Activated T-cell treated with anti-CD3 and anti-CD28 coated beads for 48 hours (primary cell): Measurements from ENCODE around the gene TMEM238.

Source experiments
- DNase-seq: peaks from one replicate; pipeline ENCODE4 v3.0.0-alpha.2; 2020; ENCODE audit warnings: low read depth

Gene TMEM238

DNA sequence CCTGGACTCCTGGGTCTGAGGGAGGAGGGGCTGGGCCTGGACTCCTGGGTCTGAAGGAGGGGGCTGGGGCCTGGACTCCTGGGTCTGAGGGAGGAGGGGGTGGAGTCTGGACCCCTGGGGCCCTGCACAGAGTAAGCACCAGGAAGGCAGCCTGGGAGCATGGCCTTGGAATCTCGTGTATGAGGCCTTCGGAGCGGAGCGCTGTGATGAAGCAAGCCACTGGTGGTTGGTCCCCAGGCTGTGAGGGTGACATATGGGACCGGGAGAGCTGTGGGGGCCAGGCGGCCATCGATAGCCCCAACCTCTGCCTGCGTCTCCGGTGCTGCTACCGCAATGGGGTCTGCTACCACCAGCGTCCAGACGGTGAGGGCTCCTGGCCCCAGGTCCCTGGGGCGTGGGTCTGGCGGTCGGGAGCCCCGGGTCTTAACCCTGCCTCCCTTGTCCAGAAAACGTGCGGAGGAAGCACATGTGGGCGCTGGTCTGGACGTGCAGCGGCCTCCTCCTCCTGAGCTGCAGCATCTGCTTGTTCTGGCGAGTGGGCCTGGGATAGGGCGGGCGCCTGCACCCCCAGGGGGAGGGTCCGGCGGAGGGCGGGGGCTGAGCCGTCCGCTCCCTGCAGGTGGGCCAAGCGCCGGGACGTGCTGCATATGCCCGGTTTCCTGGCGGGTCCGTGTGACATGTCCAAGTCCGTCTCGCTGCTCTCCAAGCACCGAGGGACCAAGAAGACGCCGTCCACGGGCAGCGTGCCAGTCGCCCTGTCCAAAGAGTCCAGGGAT lies 6.5 kb downstream of the TMEM238 start:
- no peak for DNase-seq

- no peak for DNase-seq
Measured at GRCh38 chr19:55376241-55376933, 7.7 kb downstream of the TMEM238 start, which contains the start of gene TMEM190. TMEM190 (plus strand) TSS chr19:55376826; CDS start chr19:55376854, 28 bp downstream.

DNA sequence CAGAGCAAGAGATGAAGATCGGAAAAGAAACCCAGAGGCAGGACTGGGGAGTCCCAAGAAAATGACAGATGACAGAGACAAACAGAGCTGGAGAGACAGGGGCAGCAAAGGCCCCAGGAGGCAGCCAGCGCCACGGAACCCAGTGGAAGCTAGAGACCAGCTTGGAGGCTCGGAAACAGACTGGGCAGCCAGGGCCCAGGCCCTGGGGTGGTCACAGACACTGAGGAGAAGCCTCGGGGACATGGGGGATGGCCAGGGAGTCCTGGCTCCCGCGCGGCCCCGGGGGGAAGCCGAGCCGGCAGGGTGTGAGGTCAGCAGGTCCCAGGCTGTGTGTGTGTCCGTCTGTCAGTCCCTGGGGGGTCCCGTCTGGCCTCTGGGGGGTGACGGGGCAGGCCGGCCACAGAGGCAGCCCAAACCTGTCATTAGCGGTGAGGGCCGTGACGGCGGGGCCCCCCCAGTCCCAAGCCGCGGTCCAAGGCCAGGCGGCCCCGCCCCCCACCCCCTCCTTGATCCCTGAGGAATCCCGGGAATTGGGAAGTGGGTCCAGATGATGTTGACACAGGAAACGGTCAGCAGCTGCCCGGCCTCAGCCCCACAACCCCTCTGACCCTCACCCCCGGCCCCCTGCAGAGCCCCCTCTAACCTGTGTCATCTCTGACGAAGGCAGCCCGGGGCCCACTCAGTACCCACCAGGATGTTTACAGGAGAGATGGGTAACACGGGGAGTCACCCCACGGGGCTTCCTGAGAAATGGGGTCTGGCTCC lies 9.9 kb downstream of the TMEM238 start:
- DNase-seq, result no peak

DNA sequence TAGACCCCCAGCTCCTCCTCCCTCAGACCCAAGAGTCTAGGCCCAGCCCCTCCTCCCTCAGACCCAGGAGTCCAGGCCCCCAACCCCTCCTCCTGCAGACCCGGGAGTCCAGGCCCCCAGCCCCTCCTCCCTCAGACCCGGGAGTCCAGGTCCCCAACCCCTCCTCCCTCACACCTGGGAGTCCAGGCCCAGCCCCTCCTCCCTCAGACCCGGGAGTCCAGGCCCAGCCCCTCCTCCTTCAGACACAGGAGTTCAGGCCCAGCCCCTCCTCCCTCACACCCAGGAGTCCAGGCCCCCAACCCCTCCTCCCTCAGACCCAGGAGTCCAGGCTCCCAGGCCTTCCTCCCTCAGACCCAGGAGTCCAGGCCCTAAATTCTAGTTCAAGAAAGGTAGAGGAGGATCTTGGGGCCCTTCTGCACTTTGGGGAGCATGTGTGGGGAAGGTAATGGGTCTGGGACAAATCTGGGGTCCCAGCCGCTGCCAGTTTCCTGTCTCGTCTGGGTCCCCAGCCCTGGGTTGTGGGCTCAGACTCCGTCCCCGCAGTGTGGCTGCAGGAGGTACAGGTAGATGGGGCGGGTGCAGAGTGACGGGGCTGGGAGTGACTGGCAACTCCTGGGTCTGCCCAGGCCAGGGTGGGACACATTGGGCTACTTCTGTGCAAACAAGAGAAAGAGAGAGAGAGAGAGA lies 10.6 kb downstream of the TMEM238 start:
- DNase-seq, result no peak

DNA sequence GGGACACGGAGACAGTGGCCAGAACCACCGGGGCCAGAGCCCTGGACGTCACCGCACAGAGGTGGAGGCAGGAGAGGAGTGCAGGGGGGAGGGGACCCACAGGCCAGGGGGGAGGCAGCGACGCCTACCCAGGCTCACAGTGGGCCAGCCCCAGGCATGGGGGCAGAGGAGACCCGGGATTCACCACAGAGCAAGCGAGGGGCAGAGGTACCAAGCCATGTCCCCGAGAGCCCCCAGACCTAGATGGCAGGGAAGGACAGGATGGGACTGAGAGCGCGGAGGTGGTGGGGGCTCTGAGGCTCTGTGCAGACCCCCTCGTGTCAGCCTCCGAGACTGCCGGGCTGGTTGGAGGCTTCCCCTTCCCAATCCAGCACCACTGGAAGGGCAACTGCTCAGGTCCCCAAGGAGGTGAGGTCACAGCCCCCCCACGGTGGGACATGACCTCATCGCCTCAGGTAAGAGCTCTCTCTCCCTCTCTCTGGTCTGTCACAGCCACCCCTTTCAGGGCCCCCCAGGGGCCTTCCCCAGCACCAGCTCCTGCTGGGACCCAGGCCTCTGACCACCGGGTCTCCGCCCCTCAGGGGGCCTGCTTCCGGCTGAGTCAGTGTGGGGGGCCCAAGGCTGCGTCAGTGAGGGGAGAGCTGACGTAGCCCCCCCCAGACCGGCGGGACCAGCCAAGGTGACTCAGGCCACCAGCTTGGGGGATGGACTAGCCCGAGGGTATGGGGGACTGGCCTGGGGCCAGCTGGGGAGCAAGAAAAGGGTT lies 11.6 kb downstream of the TMEM238 start:
- DNase-seq, result peak; percentile 30

GRCh38 chr19:55370305-55370988 lies 13.6 kb downstream of the TMEM238 start, which contains the start of gene IL11:
IL11 (minus strand) TSS chr19:55370463; CDS start chr19:55370310, 153 bp downstream.
- DNase-seq, result no peak

GRCh38 chr19:55369653-55370304 lies 14.3 kb downstream of the TMEM238 start:
- peak; percentile 30 for DNase-seq

DNA sequence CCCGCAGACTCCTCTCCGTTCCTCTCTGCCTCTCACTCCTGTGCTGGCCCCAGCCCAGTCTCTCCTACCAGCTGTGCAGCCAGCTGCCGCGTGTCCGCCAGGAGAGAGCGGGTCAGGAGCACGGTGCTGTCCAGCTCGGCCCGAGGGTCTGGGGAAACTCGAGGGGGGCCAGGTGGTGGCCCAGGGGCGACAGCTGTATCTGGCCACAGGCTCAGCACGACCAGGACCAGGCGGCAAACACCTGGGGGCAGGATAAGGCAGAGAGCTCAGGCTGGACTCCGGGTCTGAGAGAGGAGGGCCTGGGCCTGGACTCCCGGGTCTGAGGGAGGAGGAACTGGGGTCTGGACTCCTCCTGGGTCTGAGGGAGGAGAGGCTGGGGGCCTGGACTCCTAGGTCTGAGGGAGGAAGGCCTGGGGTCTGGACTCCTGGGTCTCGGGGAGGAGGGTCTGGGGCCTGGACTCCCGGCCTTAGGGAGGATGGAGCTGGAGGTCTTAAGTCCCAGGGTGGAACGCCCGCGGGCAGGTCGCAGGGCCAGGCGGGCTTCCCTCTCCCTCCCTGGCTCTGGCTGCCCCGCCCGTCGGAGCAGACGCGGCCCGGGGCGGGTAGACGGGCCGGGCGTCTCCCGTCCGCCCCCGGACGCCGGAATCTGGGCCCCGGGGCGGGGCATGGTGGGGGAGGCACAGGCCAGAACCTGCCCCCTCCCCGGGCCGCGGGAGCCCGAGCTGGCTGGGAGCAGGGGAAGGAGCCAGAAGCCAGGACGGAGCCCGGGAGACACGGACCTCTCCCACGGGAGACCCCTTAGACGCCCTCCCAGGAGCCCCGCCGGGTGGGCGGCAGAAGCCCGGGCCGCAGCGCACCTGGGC lies 15.2 kb downstream of the TMEM238 start:
- no peak for DNase-seq

DNA sequence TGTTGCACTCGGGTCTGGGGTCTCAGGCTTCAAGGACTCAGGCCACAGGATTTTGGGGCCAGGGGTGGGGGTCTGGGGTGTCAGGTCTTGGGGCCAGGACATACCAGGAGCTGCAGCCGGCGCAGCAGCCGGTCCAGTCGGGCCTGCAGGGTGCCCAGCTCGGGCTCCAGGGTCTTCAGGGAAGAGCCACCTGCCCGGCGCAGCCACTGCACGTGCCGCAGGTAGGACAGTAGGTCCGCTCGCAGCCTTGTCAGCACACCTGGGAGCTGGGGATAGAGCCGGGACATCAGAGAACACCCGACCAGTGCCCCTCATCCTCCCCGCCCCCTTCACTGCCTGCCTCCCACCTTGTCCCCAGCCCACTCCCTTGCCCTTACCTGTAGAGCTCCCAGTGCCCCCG lies 16.0 kb downstream of the TMEM238 start:
- DNase-seq, result no peak

GRCh38 chr19:55366790-55367189 lies 17.3 kb downstream of the TMEM238 start:
- no peak for DNase-seq

GRCh38 chr19:55365964-55366363 lies 18.1 kb downstream of the TMEM238 start:
- no peak for DNase-seq

DNA sequence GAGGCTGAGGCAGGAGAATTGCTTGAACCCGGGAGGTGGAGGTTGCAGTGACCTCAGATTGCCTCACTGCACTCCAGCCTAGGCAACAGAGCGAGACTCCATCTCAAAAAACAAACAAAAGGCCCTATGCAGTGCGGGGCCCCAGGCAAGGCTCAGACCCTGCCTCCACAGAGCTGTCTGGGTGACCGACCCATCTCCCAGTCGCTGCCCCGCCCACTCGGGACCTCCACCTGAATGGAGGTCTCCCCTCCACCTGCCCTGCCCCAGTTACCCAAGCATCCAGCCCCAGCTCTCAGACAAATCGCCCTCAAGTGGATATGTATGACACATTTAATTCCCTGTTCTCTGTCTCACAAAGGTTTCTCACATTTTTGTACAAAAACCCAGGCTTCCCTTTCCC lies 18.8 kb downstream of the TMEM238 start:
- DNase-seq, result no peak

DNA sequence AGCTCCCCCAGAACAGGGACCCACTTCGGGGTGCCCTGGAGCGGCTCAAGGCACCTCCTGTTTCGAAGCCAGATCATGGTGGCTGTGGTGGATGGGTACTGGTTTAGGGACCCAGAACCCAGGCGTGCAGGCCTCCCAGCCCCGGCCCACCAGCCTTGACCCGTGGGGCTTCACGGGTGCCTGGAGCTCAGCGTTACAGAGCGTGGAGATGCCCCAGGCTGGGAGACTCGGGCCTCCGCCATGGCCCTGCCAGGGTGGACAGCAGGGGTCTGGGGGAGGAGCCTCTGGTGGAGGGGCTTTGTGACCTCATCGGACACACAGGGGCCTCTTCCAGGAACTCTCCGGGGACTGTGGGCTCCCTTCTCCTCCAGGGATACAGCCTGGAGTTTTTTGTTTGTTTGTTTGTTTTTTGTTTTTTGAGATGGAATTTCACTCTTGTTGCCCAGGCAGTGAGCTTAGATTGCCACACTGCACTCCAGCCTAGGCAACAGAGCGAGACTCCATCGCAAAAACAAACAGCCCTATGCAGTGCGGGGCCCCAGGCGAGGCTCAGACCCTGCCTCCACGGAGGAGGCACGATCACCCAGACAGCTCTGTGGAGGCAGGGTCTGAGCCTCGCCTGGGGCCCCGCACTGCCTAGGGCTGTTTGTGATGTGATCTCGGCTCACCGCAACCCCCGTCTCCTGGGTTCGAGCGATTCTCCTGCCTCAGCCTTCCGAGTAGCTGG lies 20.9 kb downstream of the TMEM238 start, which contains the start of gene GARIN5B:
Gene GARIN5B, minus strand, starts transcription at position 271 of the 727 bp plus-strand sequence. Its CDS starts 194 bp downstream, at position 77.
- DNase-seq, result no peak

DNA sequence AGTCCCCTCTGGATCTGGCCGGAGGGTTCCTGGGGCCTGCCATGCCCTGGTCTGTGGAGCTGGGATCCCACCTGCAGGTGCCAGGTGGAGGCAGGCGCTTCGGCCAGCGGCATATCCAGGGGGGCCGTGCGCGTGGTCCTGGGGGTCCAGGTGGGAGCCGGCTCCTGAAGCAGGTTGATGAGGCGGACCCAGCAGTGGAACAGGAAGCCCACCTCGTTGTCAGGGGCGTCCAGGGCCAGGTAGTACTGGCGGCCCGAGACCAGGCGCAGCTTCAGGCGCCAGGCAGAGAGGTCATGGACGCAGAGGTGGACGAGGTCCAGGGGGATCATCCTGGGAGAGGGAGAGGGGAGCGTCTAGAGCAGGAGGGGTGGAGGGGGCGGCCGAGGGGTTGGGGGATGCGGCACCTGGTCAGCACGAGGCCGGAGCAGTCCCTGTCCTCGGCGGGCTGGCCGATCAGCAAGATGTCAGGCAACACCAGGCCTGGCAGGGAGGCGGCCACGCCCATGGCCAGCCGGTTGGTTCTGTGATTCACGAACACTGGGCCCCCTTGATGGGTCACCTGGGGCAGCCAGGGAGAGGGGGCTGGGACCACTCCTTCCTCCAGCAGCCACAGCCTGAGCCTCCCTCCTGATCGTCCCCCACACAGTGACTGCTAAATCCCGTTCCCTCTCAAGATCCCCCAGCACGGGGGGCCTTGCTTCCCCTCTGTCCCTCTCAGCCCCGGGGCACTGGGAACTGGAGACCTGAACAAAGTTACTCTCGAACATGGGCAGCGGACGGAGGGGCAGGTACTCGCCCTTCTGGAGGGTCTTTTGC lies 21.7 kb downstream of the TMEM238 start:
- no peak for DNase-seq

- no peak for DNase-seq
Measured at GRCh38 chr19:55360902-55361301, 23.2 kb downstream of the TMEM238 start.

GRCh38 chr19:55358943-55359908 lies 24.9 kb downstream of the TMEM238 start:
- no peak for DNase-seq
